Effector memory CD8-positive, alpha-beta T cell (primary cell): ENCODE measurements around the gene NTRK1.

Source experiments
- ATAC-seq: fragments of 150-1000 bp; cut with Tn5 transposase; replicated peaks from 2 replicates; pipeline ENCODE4 v1.10.0; 2021; ENCODE audit warnings: mild to moderate bottlenecking, moderate library complexity
- DNase-seq, 3 experiments: peaks; one replicate each; pipeline ENCODE4 v3.0.0; 2021
- H3K27ac Mint-ChIP-seq, 2 donors: one replicate each; pipeline ENCODE4 v1.8.0; 2022; ENCODE audit warnings: mild to moderate bottlenecking in 2 of 2, mixed read lengths in 2 of 2, moderate library complexity in 2 of 2
- H3K27me3 Mint-ChIP-seq, 2 donors: one replicate each; pipeline ENCODE4 v1.8.0; 2022; ENCODE audit warnings: mixed read lengths in 2 of 2
- H3K36me3 Mint-ChIP-seq: one replicate; pipeline ENCODE4 v1.8.0; 2022; ENCODE audit warnings: mild to moderate bottlenecking, moderate library complexity, mixed read lengths; ENCODE audit not compliant: insufficient read depth
- H3K4me1 Mint-ChIP-seq, 2 donors: one replicate each; pipeline ENCODE4 v1.8.0; 2022; ENCODE audit warnings: low read depth in 2 of 2, mixed read lengths in 2 of 2
- H3K4me3 Mint-ChIP-seq, 2 donors: one replicate each; pipeline ENCODE4 v1.8.0; 2022; ENCODE audit warnings: mild to moderate bottlenecking in 2 of 2, mixed read lengths in 2 of 2, moderate library complexity in 2 of 2
- H3K9me3 Mint-ChIP-seq, 2 donors: one replicate each; pipeline ENCODE4 v1.8.0; 2022; ENCODE audit warnings: mixed read lengths in 2 of 2

Gene NTRK1

DNA sequence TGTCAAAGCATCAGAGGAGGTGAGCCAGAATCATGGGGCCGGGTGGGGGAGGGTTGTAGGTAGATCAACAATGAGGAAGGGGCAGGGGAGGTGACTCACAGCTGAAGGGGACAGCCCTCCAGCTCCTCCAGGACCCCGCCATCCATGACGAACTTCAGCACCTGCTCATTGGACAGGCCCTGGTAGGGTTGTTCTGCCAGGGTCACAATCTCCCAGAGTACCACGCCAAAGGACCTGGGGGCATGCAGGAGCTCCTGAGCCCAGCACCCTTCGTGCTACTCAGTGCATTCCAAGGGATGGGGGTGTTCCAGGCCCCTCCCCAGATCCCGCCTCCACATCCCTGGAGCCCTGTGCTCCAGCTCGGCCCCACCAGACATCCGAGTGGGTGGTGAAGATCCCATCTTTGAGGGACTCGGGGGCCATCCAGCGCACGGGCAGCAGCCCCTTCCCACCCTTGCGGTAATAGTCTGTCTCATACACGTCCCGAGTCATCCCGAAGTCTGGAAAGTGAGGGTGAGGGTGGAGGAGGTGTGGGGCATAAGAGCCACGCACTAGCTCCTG is 19.3 kb upstream of the NTRK1 start:
- Mint-ChIP-seq H3K27me3 (peaks cover 57 to 91% of the 10 kb centered on the region in 2 donors), H3K4me3 (no peak overlapping the region), H3K4me1 (peaks cover 17 to 19% of the 10 kb centered on the region in 2 donors), H3K27ac (no peak overlapping the region), H3K9me3 (no peaks in the 10 kb centered on the region), H3K36me3 (peaks cover 3% of the 10 kb centered on the region)
- no peak for ATAC-seq
- no peak for DNase-seq

- no peak overlapping the region for H3K4me3 Mint-ChIP-seq
- H3K4me1 Mint-ChIP-seq: peaks cover 16% of the 10 kb centered on the region in 2 donors
- no peaks in the 10 kb centered on the region for H3K9me3 Mint-ChIP-seq
- H3K27ac Mint-ChIP-seq: no peak overlapping the region
- ATAC-seq: no peak
- peaks cover 57 to 94% of the 10 kb centered on the region in 2 donors for H3K27me3 Mint-ChIP-seq
- H3K36me3 Mint-ChIP-seq: peaks cover 3% of the 10 kb centered on the region
- DNase-seq: no peak
Measured at GRCh38 chr1:156842618-156843300, 17.9 kb upstream of the NTRK1 start.

DNA sequence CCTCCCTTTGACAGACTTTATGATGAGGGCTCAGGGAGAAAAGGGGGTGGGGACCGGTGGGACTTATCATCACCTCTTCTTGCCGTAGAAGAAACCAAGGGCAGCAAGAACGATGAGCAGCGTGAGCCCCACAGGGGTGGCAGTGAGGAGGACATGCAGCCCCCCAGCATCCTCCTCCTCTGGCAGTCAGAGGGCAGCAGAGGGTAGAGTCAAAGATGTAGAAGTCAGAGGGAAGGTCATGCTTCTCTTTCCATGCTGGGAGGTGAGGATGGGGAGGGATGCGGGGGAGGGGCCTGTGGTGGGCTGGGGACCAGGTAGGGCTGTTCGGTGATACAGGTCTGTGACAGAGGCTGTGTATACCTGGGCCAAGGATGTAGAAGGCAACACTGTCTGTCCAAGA is 16.6 kb upstream of the NTRK1 start:
- Mint-ChIP-seq H3K4me3 (peak overlapping the region in 1 of 2 donors; percentile 64), H3K36me3 (peaks cover 3% of the 10 kb centered on the region), H3K4me1 (peaks cover 20 to 22% of the 10 kb centered on the region in 2 donors), H3K27ac (no peak overlapping the region), H3K27me3 (peaks cover 53 to 94% of the 10 kb centered on the region in 2 donors), H3K9me3 (no peaks in the 10 kb centered on the region)
- ATAC-seq: no peak
- no peak for DNase-seq

DNA sequence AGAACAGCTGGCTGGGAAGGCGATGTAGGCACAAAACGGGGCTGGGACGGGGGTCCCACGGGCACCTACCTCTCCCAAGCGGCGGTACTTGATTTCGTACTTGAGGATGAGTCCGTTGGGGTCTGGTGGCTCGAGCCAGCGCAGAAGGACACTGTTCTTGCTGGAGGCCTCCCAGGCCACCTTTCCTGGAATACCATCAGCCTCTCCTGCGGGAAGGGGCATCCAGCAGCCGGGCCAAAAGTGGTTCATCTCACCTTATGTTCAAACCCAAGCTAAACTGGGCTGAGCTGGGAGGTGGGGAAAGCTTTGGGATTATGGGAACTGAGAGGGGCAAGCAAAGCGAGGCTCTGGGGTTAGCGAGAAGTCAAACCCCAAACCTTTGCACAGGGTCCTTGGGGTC is 16.0 kb upstream of the NTRK1 start:
- Mint-ChIP-seq H3K27ac (no peak overlapping the region), H3K27me3 (peaks cover 51 to 88% of the 10 kb centered on the region in 2 donors), H3K4me3 (peak overlapping the region; percentile 55 to 67), H3K36me3 (no peaks in the 10 kb centered on the region), H3K9me3 (no peaks in the 10 kb centered on the region), H3K4me1 (peaks cover 22 to 23% of the 10 kb centered on the region in 2 donors)
- no peak for ATAC-seq
- no peak for DNase-seq

DNA sequence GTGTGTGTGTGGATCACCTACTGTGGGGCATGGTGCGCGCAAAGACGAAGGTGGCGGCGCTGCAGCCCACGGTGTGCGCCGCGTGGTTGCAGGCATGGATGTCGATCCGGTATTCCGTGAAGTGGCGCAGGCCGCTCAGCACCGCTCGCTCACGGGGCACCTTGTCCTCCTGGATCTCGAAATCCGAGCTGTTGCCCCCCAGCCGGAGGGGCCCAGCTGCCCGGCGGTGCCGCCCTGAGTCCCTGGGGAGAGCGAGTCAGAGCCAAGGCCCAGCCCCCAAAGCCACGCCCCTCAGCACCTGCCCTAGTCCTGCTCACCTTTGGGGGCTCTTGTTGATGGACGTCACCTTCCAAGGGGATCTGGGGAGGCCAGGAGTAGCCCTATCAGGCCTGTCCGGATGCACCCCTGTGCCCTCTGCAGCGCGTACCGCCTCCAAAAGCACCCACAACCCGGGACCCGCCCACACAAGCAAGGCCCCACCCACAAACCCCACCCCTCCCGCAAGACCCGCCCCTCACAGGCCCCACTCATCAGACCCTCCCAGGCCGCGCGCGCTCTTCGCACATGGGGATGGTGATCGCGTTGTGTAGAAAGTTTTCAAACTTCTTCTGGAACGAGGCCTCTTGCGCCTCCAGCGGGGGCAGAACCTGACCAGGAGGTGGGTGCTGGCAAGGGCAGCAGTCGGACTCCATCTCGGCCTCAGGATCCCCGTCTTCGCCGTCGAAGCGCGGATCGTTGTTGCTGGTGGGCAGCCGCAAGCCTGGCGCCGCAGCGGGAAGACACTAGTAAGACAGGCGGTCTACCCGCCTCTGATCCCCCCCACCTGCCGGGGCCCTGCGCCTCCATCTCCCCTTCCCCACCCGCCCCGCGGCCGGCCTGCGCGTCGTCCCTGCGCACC is 15.4 kb upstream of the NTRK1 start:
- Mint-ChIP-seq H3K4me3 (peak overlapping the region; percentile 55 to 67), H3K9me3 (no peaks in the 10 kb centered on the region), H3K27ac (no peak overlapping the region), H3K36me3 (no peaks in the 10 kb centered on the region), H3K27me3 (peaks cover 47 to 82% of the 10 kb centered on the region in 2 donors), H3K4me1 (peaks cover 22 to 23% of the 10 kb centered on the region in 2 donors)
- peak in 2 of 3 experiments; percentile 21 for DNase-seq
- peak; percentile 51 for ATAC-seq

DNA sequence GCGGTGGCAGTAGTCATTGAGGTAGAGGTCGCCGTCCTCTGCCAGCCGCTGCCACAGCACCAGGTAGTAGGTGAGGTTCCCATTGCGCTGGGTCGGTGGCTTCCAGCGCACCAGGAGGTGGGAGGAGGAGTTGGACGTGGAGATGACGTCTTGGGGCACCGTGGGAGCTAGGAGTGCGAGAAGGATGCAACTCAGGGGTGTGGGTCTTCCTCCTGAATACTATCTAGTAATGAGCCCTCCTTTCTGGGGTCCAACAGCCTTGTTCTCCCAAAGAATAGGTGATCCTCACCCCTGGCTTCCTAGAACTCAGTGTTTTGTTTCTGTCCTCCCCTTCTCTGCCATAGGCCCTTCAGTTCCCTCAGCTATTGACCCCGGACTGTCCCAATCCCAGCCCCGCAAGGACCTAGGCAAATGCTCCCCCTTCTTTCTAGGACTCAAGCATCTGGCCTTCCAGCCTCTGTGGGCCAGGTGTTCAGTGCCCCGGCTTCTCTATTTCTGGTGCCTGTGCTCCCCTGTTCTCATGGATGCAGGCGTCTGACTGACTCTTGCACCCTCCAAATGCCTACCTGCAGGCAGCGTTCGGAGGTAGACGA is 14.6 kb upstream of the NTRK1 start:
- H3K4me1 Mint-ChIP-seq: peaks cover 22 to 23% of the 10 kb centered on the region in 2 donors
- peak overlapping the region in 1 of 2 donors; percentile 0 for H3K4me3 Mint-ChIP-seq
- no peak overlapping the region for H3K27ac Mint-ChIP-seq
- H3K27me3 Mint-ChIP-seq: peaks cover 40 to 74% of the 10 kb centered on the region in 2 donors
- DNase-seq: no peak
- H3K9me3 Mint-ChIP-seq: no peaks in the 10 kb centered on the region
- no peak for ATAC-seq
- no peaks in the 10 kb centered on the region for H3K36me3 Mint-ChIP-seq

DNA sequence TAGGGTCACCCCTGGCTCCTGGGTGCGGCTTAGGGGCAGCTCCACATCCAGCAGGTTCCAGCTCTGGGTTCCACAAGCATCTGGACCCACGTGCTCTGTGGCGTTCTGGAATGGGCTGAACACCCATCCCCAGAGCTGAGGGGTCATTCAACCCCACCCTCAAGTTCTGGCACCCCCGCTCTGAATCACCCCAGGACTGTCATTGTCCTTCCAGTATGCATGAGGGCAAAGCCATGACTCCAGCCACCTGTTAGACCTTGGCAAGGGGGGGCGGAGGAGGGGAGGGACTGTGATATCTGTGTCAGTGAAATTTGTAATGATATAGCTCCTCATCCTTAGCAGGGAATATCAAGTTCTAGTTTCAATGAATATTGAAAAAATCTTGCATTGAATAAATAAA is 14.0 kb upstream of the NTRK1 start:
- Mint-ChIP-seq H3K27me3 (peaks cover 38 to 68% of the 10 kb centered on the region in 2 donors), H3K4me1 (peaks cover 22 to 23% of the 10 kb centered on the region in 2 donors), H3K27ac (no peak overlapping the region), H3K4me3 (no peak overlapping the region), H3K36me3 (no peaks in the 10 kb centered on the region), H3K9me3 (no peaks in the 10 kb centered on the region)
- ATAC-seq (no peak), DNase-seq (no peak)

GRCh38 chr1:156847591-156848460 is 12.8 kb upstream of the NTRK1 start:
- peaks cover 22 to 23% of the 10 kb centered on the region in 2 donors for H3K4me1 Mint-ChIP-seq
- H3K4me3 Mint-ChIP-seq: peak overlapping the region in 1 of 2 donors; percentile 59
- H3K27me3 Mint-ChIP-seq: peaks cover 27 to 57% of the 10 kb centered on the region in 2 donors
- no peaks in the 10 kb centered on the region for H3K9me3 Mint-ChIP-seq
- H3K36me3 Mint-ChIP-seq: no peaks in the 10 kb centered on the region
- ATAC-seq: no peak
- peak overlapping the region in 1 of 2 donors; percentile 52 for H3K27ac Mint-ChIP-seq
- DNase-seq: no peak

- Mint-ChIP-seq H3K36me3 (no peaks in the 10 kb centered on the region), H3K4me3 (peak overlapping the region; percentile 49 to 59), H3K9me3 (no peaks in the 10 kb centered on the region), H3K4me1 (peaks cover 22 to 23% of the 10 kb centered on the region in 2 donors), H3K27ac (peak overlapping the region in 1 of 2 donors; percentile 13), H3K27me3 (peaks cover 24 to 49% of the 10 kb centered on the region in 2 donors)
- peak; percentile 86 for ATAC-seq
- DNase-seq: peak; percentile 44 to 48 (median 47)
Measured at GRCh38 chr1:156848461-156849150, 12.1 kb upstream of the NTRK1 start.

DNA sequence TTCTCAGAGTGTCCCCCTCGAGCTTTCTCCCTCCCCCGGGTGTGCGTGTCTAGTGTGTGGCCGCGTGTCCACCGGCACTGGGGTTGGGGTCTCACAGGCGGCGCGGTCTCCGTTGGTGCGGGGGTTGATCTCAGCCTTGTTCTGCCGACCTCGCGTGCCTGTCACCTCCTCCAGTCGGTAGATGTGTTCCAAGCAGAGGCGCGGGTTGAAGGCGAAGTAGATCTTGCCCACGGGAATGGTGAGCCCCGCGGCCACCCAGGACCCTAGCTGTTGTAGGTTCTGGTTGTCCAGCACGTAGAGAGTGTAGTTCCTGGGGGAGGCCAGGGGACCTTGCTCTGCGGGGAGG is 11.5 kb upstream of the NTRK1 start:
- no peak overlapping the region for H3K27ac Mint-ChIP-seq
- peak overlapping the region; percentile 49 to 59 for H3K4me3 Mint-ChIP-seq
- H3K36me3 Mint-ChIP-seq: no peaks in the 10 kb centered on the region
- peaks cover 20 to 44% of the 10 kb centered on the region in 2 donors for H3K27me3 Mint-ChIP-seq
- DNase-seq (no peak), ATAC-seq (no peak)
- H3K9me3 Mint-ChIP-seq: no peaks in the 10 kb centered on the region
- peaks cover 20% of the 10 kb centered on the region in 2 donors for H3K4me1 Mint-ChIP-seq

DNA sequence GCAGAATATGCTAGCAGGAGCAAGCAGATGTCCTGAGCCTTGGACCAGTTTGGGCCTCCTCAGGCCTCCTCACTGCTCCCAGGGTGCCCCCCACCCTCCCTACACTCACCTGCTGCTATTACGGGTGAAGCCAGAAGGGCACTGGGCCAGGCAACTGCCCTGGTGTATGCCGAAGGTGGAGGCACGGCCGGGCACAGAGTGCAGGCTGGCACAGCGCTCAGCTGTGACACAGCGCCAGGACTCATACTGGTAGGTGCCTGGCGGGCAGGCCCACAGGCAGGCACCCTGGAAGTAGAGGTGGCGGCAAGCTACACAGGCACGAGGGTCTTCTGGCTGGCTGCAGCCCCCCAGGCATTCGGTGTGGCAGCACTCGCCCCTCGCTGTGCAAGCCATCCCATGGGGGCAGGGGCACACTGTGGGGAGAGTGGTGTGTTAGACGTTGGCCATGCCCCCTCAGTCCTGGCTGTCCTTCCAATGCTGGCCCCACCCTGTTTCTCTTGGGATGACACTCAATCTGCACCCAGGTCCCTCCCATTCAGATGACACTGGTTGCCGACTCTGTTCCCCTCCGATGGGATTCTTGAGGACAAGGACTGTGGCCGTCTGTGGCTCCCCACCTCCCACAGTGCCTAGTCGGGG is 8.8 kb upstream of the NTRK1 start:
- Mint-ChIP-seq H3K4me1 (peaks cover 13 to 17% of the 10 kb centered on the region in 2 donors), H3K27me3 (peaks cover 0 to 16% of the 10 kb centered on the region in 2 donors), H3K4me3 (no peak overlapping the region), H3K27ac (no peak overlapping the region), H3K36me3 (no peaks in the 10 kb centered on the region), H3K9me3 (no peaks in the 10 kb centered on the region)
- no peak for ATAC-seq
- no peak for DNase-seq

DNA sequence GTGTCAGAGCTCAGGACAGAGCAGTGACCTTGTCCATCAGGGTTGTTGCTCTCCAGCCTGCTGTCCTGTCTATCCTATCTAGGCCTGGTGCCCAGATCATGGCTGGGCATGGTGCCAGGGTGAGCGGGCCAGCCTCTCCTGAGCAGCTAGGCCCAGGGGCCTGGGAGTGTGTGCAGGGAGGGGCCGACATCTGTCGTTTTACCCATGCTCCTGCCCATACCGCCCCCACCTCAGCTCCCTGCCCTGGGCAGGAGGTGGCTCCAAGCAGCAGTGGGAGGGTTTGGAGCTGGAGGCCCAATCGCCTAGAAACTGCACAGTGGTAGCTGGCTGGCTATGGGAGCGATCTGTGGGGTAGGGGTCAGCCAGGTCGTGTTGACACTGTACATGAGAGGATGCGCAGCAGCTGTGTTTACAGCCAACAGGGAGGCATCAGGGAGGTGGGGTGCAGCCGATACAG is 8.2 kb upstream of the NTRK1 start:
- peaks cover 0 to 10% of the 10 kb centered on the region in 2 donors for H3K27me3 Mint-ChIP-seq

More for the DNA sequence above, 8.2 kb upstream of the NTRK1 start:
- DNase-seq (no peak), ATAC-seq (no peak)
- Mint-ChIP-seq H3K4me1 (peaks cover 13 to 14% of the 10 kb centered on the region in 2 donors), H3K27ac (no peak overlapping the region), H3K9me3 (no peaks in the 10 kb centered on the region), H3K36me3 (no peaks in the 10 kb centered on the region), H3K4me3 (no peak overlapping the region)
